Measurements from ENCODE around the gene CCNL2.

GRCh38 chr1:1359308-1359663 is 39.8 kb downstream of the CCNL2 start:
- TF ChIP-seq EZH2 (IDR thresholded peaks at IDR 0.05; ENCODE audit: borderline replicate concordance, low read depth, low read length, severe bottlenecking) (no peak), CTCF (IDR thresholded peaks at IDR 0.05; ENCODE audit: borderline replicate concordance, extremely low read depth, low read length, poor library complexity, severe bottlenecking) (no peak)

All from DND-41 (cell line).